ENCODE data around the gene PARVG.

PARVG gene

DNA sequence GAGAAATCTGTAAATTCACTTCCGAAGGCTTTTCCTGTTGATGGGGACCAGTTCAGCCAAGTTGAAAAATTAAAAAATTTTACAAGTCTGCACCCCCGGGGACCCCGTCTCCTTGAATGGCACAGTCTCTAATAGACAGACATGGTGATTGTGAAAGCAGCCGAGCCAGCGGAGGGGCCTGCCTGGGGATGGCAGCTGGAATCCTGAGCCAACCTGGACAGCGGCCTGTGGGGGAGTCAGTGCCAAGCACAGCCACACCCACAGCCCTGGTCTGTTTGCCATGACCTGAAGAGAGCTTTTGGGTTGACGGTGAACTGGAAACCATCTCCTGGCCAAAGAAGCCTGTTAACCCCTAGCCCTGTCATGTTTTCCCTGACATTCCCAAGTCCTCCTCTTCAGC is 64.7 kb downstream of the PARVG start:
- H2BK12ac ChIP-seq (ENCODE audit: low read length in 2 of 2): no peak overlapping the region
- H3K4me3 ChIP-seq (ENCODE audit: insufficient read depth in 1 of 2, low read depth in 1 of 2, low read length in 2 of 2): no peak overlapping the region
- H3K4me2 ChIP-seq (ENCODE audit: low read length, poor library complexity, severe bottlenecking): no peak overlapping the region
- H3K18ac ChIP-seq (ENCODE audit: low read depth in 1 of 2, low read length in 2 of 2): no peak overlapping the region
- H3K9me3 ChIP-seq (ENCODE audit: control insufficient read depth, low read length): peaks cover 16% of the 10 kb centered on the region
- no peak overlapping the region for H4K91ac ChIP-seq (ENCODE audit: low read length)
- H3K79me1 ChIP-seq (replicated peaks; ENCODE audit: low read length, poor library complexity, severe bottlenecking): no peaks in the 10 kb centered on the region
- no peak overlapping the region for H2AK5ac ChIP-seq (ENCODE audit: low read length, severe bottlenecking)
- H3K4me1 ChIP-seq (ENCODE audit: control insufficient read depth, insufficient read depth, low read depth, low read length): no peaks in the 10 kb centered on the region
- no peak overlapping the region for H3K14ac ChIP-seq (ENCODE audit: low read length in 2 of 2)
- no peak overlapping the region for H2BK5ac ChIP-seq (ENCODE audit: low read depth, low read length, poor library complexity, severe bottlenecking)
- no peak overlapping the region for H2AFZ ChIP-seq (ENCODE audit: low read depth, low read length)
- H2BK15ac ChIP-seq (ENCODE audit: low read depth, poor library complexity, severe bottlenecking): no peak overlapping the region
- no peak overlapping the region for H2BK120ac ChIP-seq (ENCODE audit: low read depth, low read length)
- no peak overlapping the region for H3K4ac ChIP-seq (ENCODE audit: low read depth in 1 of 2, low read length in 2 of 2)
- 90% methylated on average over 7 of the region's 7 CpGs for WGBS
- DNase-seq: no peak
- H3K27ac ChIP-seq (ENCODE audit: low read length, poor library complexity, severe bottlenecking): no peak overlapping the region
- peaks cover 0 to 19% of the 10 kb centered on the region in 2 experiments for H3K27me3 ChIP-seq (ENCODE audit: control insufficient read depth in 1 of 2, insufficient read depth in 1 of 2, low read length in 2 of 2)
- no peak overlapping the region for H3K23ac ChIP-seq (ENCODE audit: low read length in 2 of 2)
- H4K8ac ChIP-seq (ENCODE audit: low read length): no peak overlapping the region
- H3K36me3 ChIP-seq (ENCODE audit: control insufficient read depth in 1 of 2, insufficient read depth in 2 of 2, low read depth in 1 of 2, low read length in 2 of 2): no peaks in the 10 kb centered on the region
- H3K9ac ChIP-seq (ENCODE audit: low read length): no peak overlapping the region

DNA sequence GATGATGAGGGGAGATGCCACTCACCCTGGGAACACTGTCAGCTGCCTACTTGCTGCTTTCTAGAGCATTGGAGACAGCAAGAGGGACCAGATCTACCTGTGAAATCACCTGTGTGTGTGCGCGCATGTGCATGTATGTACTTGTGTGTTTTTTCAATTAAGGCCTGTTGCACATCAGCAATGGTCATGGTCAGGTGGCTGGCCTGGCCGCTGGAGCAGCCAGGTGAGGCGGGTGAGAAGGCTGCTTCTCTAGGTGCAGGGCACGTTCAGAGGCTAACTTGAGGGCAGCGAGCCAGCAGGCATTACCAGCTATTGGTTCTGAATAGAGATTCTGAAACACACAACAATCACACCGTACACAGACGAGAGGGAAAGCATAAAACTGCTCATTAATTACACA is 65.1 kb downstream of the PARVG start:
- Histone ChIP-seq H2AK5ac (ENCODE audit: low read length, severe bottlenecking) (no peak overlapping the region), H2BK5ac (ENCODE audit: low read depth, low read length, poor library complexity, severe bottlenecking) (no peak overlapping the region), H4K91ac (ENCODE audit: low read length) (no peak overlapping the region), H3K4me3 (ENCODE audit: insufficient read depth in 1 of 2, low read depth in 1 of 2, low read length in 2 of 2) (no peak overlapping the region), H2BK12ac (ENCODE audit: low read length in 2 of 2) (no peak overlapping the region), H3K14ac (ENCODE audit: low read length in 2 of 2) (no peak overlapping the region), H3K18ac (ENCODE audit: low read depth in 1 of 2, low read length in 2 of 2) (no peak overlapping the region), H3K4me1 (ENCODE audit: control insufficient read depth, insufficient read depth, low read depth, low read length) (no peaks in the 10 kb centered on the region), H3K36me3 (ENCODE audit: control insufficient read depth in 1 of 2, insufficient read depth in 2 of 2, low read depth in 1 of 2, low read length in 2 of 2) (no peaks in the 10 kb centered on the region), H3K27me3 (ENCODE audit: control insufficient read depth in 1 of 2, insufficient read depth in 1 of 2, low read length in 2 of 2) (peaks cover 0 to 19% of the 10 kb centered on the region in 2 experiments), H3K9me3 (ENCODE audit: control insufficient read depth, low read length) (peaks cover 20% of the 10 kb centered on the region), H3K23ac (ENCODE audit: low read length in 2 of 2) (no peak overlapping the region), H4K8ac (ENCODE audit: low read length) (no peak overlapping the region), H2BK120ac (ENCODE audit: low read depth, low read length) (no peak overlapping the region), H3K4ac (ENCODE audit: low read depth in 1 of 2, low read length in 2 of 2) (no peak overlapping the region), H3K79me1 (replicated peaks; ENCODE audit: low read length, poor library complexity, severe bottlenecking) (no peaks in the 10 kb centered on the region), H3K9ac (ENCODE audit: low read length) (no peak overlapping the region), H2AFZ (ENCODE audit: low read depth, low read length) (no peak overlapping the region), H2BK15ac (ENCODE audit: low read depth, poor library complexity, severe bottlenecking) (no peak overlapping the region), H3K4me2 (ENCODE audit: low read length, poor library complexity, severe bottlenecking) (no peak overlapping the region), H3K27ac (ENCODE audit: low read length, poor library complexity, severe bottlenecking) (no peak overlapping the region)
- DNase-seq: no peak
- 82% methylated on average over 8 of the region's 8 CpGs for WGBS

- Histone ChIP-seq H2BK15ac (ENCODE audit: low read depth, poor library complexity, severe bottlenecking) (no peak overlapping the region), H4K91ac (ENCODE audit: low read length) (no peak overlapping the region), H3K4ac (ENCODE audit: low read depth in 1 of 2, low read length in 2 of 2) (no peak overlapping the region), H2BK12ac (ENCODE audit: low read length in 2 of 2) (no peak overlapping the region), H3K79me1 (replicated peaks; ENCODE audit: low read length, poor library complexity, severe bottlenecking) (no peaks in the 10 kb centered on the region), H2AFZ (ENCODE audit: low read depth, low read length) (no peak overlapping the region), H3K9me3 (ENCODE audit: control insufficient read depth, low read length) (peaks cover 25% of the 10 kb centered on the region), H3K4me1 (ENCODE audit: control insufficient read depth, insufficient read depth, low read depth, low read length) (no peaks in the 10 kb centered on the region), H4K8ac (ENCODE audit: low read length) (no peak overlapping the region), H2AK5ac (ENCODE audit: low read length, severe bottlenecking) (no peak overlapping the region), H3K36me3 (ENCODE audit: control insufficient read depth in 1 of 2, insufficient read depth in 2 of 2, low read depth in 1 of 2, low read length in 2 of 2) (no peaks in the 10 kb centered on the region), H3K27ac (ENCODE audit: low read length, poor library complexity, severe bottlenecking) (no peak overlapping the region), H3K9ac (ENCODE audit: low read length) (no peak overlapping the region), H3K18ac (ENCODE audit: low read depth in 1 of 2, low read length in 2 of 2) (no peak overlapping the region), H2BK120ac (ENCODE audit: low read depth, low read length) (no peak overlapping the region), H3K27me3 (ENCODE audit: control insufficient read depth in 1 of 2, insufficient read depth in 1 of 2, low read length in 2 of 2) (peaks cover 0 to 19% of the 10 kb centered on the region in 2 experiments), H3K4me3 (ENCODE audit: insufficient read depth in 1 of 2, low read depth in 1 of 2, low read length in 2 of 2) (no peak overlapping the region), H3K4me2 (ENCODE audit: low read length, poor library complexity, severe bottlenecking) (no peak overlapping the region), H2BK5ac (ENCODE audit: low read depth, low read length, poor library complexity, severe bottlenecking) (no peak overlapping the region), H3K23ac (ENCODE audit: low read length in 2 of 2) (no peak overlapping the region), H3K14ac (ENCODE audit: low read length in 2 of 2) (no peak overlapping the region)
- DNase-seq: no peak
- WGBS: 82% methylated on average over 7 of the region's 8 CpGs
Measured at GRCh38 chr22:44246615-44247326, 66.0 kb downstream of the PARVG start.

- Histone ChIP-seq H3K27me3 (ENCODE audit: control insufficient read depth in 1 of 2, insufficient read depth in 1 of 2, low read length in 2 of 2) (peaks cover 0 to 19% of the 10 kb centered on the region in 2 experiments), H2AK5ac (ENCODE audit: low read length, severe bottlenecking) (no peak overlapping the region), H3K79me1 (replicated peaks; ENCODE audit: low read length, poor library complexity, severe bottlenecking) (no peaks in the 10 kb centered on the region), H2BK12ac (ENCODE audit: low read length in 2 of 2) (no peak overlapping the region), H3K14ac (ENCODE audit: low read length in 2 of 2) (no peak overlapping the region), H3K18ac (ENCODE audit: low read depth in 1 of 2, low read length in 2 of 2) (no peak overlapping the region), H4K8ac (ENCODE audit: low read length) (no peak overlapping the region), H3K23ac (ENCODE audit: low read length in 2 of 2) (no peak overlapping the region), H3K9me3 (ENCODE audit: control insufficient read depth, low read length) (peaks cover 25% of the 10 kb centered on the region), H3K36me3 (ENCODE audit: control insufficient read depth in 1 of 2, insufficient read depth in 2 of 2, low read depth in 1 of 2, low read length in 2 of 2) (no peaks in the 10 kb centered on the region), H3K4me3 (ENCODE audit: insufficient read depth in 1 of 2, low read depth in 1 of 2, low read length in 2 of 2) (no peak overlapping the region), H3K4me2 (ENCODE audit: low read length, poor library complexity, severe bottlenecking) (no peak overlapping the region), H2BK120ac (ENCODE audit: low read depth, low read length) (no peak overlapping the region), H2AFZ (ENCODE audit: low read depth, low read length) (no peak overlapping the region), H3K4ac (ENCODE audit: low read depth in 1 of 2, low read length in 2 of 2) (no peak overlapping the region), H2BK5ac (ENCODE audit: low read depth, low read length, poor library complexity, severe bottlenecking) (no peak overlapping the region), H3K9ac (ENCODE audit: low read length) (no peak overlapping the region), H3K27ac (ENCODE audit: low read length, poor library complexity, severe bottlenecking) (no peak overlapping the region), H2BK15ac (ENCODE audit: low read depth, poor library complexity, severe bottlenecking) (no peak overlapping the region), H4K91ac (ENCODE audit: low read length) (no peak overlapping the region), H3K4me1 (ENCODE audit: control insufficient read depth, insufficient read depth, low read depth, low read length) (no peaks in the 10 kb centered on the region)
- DNase-seq: no peak
- 80% methylated on average over 5 of the region's 5 CpGs for WGBS
Measured at GRCh38 chr22:44247346-44247745, 66.6 kb downstream of the PARVG start.
